Endothelial cell of umbilical vein (primary cell): ENCODE results near the gene KIF24.

Experiments used
- EZH2 ChIP-seq: IDR thresholded peaks from 2 replicates; pipeline ENCODE4 v1.6.1; 2012; ENCODE audit warnings: borderline replicate concordance, low read depth, mild to moderate bottlenecking, moderate library complexity, low read length, inconsistent platforms; ENCODE audit not compliant: severe bottlenecking
- MYC ChIP-seq: IDR thresholded peaks from one replicate; pipeline ENCODE4 v1.6.1; 2011; ENCODE audit warnings: mild to moderate bottlenecking, low read depth, low read length
- POLR2A ChIP-seq: IDR thresholded peaks from 2 replicates; pipeline ENCODE4 v1.6.1; 2012; ENCODE audit warnings: low read depth, mild to moderate bottlenecking, control low read depth, low read length
- TF ChIP-seq, protein P1 (sequence below), 2 donors: IDR thresholded peaks; 1 replicate in 1 of 2; 2 replicates in 1 of 2; pipeline ENCODE4 v1.5.1; 2011; ENCODE audit warnings: low read length in 2 of 2, mild to moderate bottlenecking in 2 of 2, moderate library complexity in 2 of 2, control low read depth in 1 of 2, inconsistent platforms in 1 of 2, low read depth in 1 of 2; ENCODE audit not compliant: insufficient read depth in 1 of 2; ENCODE audit errors: extremely low read depth in 1 of 2
- TF ChIP-seq, protein P2 (sequence below): IDR thresholded peaks from 2 replicates; pipeline ENCODE4 v1.6.1; 2011; ENCODE audit not compliant: insufficient read depth, insufficient read length

DNA sequence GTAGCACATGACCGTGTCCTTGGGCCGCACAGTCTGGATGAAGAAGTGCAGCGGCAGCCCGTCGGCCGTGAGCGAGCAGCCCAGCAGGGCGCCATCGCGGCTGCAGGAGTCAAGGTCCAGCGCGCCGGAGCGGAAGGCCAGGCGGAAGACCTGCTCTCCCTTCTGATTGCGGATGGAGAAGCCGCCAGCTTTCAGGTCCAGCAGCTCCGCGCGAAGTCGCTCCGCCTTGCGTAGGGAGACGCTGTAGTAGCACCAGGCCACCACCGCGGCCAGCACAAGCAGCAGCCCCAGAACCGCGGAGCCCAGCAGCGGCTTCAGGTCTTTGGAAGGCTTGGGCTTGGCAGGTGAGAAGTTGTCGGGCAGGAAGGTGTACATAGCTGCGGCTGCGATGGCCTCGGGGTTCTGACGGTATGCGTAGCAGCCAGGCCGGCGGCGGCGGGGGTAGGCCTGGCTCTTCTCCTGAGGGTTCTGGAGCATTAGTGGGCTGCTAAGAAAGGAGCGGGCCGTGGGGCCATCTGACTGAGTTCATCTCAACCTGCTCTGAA is 43.5 kb upstream of the KIF24 start:
- TF ChIP-seq, protein P1, sequence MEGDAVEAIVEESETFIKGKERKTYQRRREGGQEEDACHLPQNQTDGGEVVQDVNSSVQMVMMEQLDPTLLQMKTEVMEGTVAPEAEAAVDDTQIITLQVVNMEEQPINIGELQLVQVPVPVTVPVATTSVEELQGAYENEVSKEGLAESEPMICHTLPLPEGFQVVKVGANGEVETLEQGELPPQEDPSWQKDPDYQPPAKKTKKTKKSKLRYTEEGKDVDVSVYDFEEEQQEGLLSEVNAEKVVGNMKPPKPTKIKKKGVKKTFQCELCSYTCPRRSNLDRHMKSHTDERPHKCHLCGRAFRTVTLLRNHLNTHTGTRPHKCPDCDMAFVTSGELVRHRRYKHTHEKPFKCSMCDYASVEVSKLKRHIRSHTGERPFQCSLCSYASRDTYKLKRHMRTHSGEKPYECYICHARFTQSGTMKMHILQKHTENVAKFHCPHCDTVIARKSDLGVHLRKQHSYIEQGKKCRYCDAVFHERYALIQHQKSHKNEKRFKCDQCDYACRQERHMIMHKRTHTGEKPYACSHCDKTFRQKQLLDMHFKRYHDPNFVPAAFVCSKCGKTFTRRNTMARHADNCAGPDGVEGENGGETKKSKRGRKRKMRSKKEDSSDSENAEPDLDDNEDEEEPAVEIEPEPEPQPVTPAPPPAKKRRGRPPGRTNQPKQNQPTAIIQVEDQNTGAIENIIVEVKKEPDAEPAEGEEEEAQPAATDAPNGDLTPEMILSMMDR (IDR thresholded peaks at IDR 0.05; ENCODE audit: extremely low read depth in 1 of 2, insufficient read depth in 1 of 2, low read depth in 1 of 2, low read length in 2 of 2), result no peak
- no peak for TF ChIP-seq POLR2A
- TF ChIP-seq, protein P2, sequence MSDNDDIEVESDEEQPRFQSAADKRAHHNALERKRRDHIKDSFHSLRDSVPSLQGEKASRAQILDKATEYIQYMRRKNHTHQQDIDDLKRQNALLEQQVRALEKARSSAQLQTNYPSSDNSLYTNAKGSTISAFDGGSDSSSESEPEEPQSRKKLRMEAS, result no peak
- no peak for TF ChIP-seq EZH2
- no peak for TF ChIP-seq MYC
